GM21619 (cell line): ENCODE measurements around the gene FNTB.

Experiments used
- ATAC-seq: cut with Tn5 transposase; IDR thresholded peaks from one replicate; pipeline ENCODE4 v1.9.1; 2021; ENCODE audit not compliant: unreplicated experiment

The FNTB gene

DNA sequence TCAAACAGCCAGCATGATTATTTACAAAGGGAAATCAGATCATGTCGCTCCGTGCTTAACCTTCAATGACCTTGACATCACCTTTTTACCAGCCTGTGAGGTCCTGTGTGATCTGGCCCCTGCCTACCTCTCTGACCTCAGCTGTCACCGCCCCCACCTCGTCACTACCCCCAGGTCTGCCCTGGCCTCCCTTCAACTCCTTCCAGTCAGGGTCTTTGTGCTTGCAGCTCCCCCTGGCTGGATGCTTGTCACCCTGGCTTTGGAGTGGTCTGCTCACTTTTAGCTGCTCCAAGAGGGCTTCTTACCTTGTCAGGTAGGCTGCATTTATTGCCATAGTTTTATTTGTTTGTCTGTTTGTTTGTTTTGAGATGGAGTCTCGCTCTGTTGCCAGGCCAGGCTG is 123.8 kb downstream of the FNTB start:
- ATAC-seq, result no peak
